Endothelial cell (in vitro differentiated cells): ENCODE measurements around the gene RAB3GAP1. TPM values are rescaled to one million over a fixed set of nuclear protein-coding genes. Genes with fewer than 3 reads are reported as not detected.
"Not testable (repeated sequence)": the region's sequence is repeated elsewhere in the genome, so short reads cannot be mapped to it uniquely, and the experiment has no call there.

ENCODE experiments used
- DNase-seq: peaks from one replicate; pipeline ENCODE4 v3.0.0; 2021; ENCODE audit warnings: low spot score
- H3K27ac Mint-ChIP-seq: one replicate; pipeline ENCODE4 v1.8.0; 2021; ENCODE audit warnings: mixed read lengths, inconsistent platforms; ENCODE audit not compliant: unreplicated experiment
- H3K27me3 Mint-ChIP-seq: one replicate; pipeline ENCODE4 v1.8.0; 2021; ENCODE audit warnings: mild to moderate bottlenecking, moderate library complexity, mixed read lengths, inconsistent platforms; ENCODE audit not compliant: unreplicated experiment
- H3K36me3 Mint-ChIP-seq: one replicate; pipeline ENCODE4 v1.8.0; 2021; ENCODE audit warnings: mild to moderate bottlenecking, low read depth, mixed read lengths, inconsistent platforms; ENCODE audit not compliant: unreplicated experiment
- H3K4me1 Mint-ChIP-seq: one replicate; pipeline ENCODE4 v1.8.0; 2021; ENCODE audit warnings: mild to moderate bottlenecking, mixed read lengths, inconsistent platforms; ENCODE audit not compliant: unreplicated experiment
- H3K4me3 Mint-ChIP-seq: one replicate; pipeline ENCODE4 v1.8.0; 2021; ENCODE audit warnings: mild to moderate bottlenecking, mixed read lengths, inconsistent platforms; ENCODE audit not compliant: unreplicated experiment
- H3K9me3 Mint-ChIP-seq: one replicate; pipeline ENCODE4 v1.8.0; 2021; ENCODE audit warnings: mixed read lengths, inconsistent platforms; ENCODE audit not compliant: unreplicated experiment
- CTCF ChIP-seq: fragments of 200-600 bp; sonication (generic); IDR thresholded peaks from one replicate; pipeline ENCODE4 v1.5.0; 2021; ENCODE audit warnings: antibody characterized with exemption; ENCODE audit not compliant: unreplicated experiment
- total RNA-seq: library from RNA; stranded (reverse); fragmentation: NEBNext Ultra II Directional; extraction: Animal tissue kit (Norgen Biotek cat#: 25700); gene quantifications from one replicate; pipeline ENCODE4 v1.2.1, GENCODE V29; 2021; ENCODE audit not compliant: unreplicated experiment

RAB3GAP1 gene
- total RNA-seq, 1 donor from 2014 or later: 28.0 TPM

- Mint-ChIP-seq H3K36me3 (peaks cover 10% of the 10 kb centered on the region), H3K27me3 (no peaks in the 10 kb centered on the region), H3K9me3 (no peaks in the 10 kb centered on the region), H3K4me1 (peaks cover 2% of the 10 kb centered on the region), H3K27ac (no peak overlapping the region), H3K4me3 (no peak overlapping the region)
- no peak for TF ChIP-seq CTCF
- DNase-seq: no peak
Observed at GRCh38 chr2:135097532-135098231, 45.6 kb downstream of the RAB3GAP1 start.

- no peak overlapping the region for H3K4me3 Mint-ChIP-seq
- DNase-seq: no peak
- no peaks in the 10 kb centered on the region for H3K27me3 Mint-ChIP-seq
- no peak overlapping the region for H3K27ac Mint-ChIP-seq
- no peak for TF ChIP-seq CTCF
- H3K36me3 Mint-ChIP-seq: peaks cover 27% of the 10 kb centered on the region
- no peaks in the 10 kb centered on the region for H3K4me1 Mint-ChIP-seq
- no peaks in the 10 kb centered on the region for H3K9me3 Mint-ChIP-seq
Observed at GRCh38 chr2:135099802-135100483, 47.9 kb downstream of the RAB3GAP1 start.

GRCh38 chr2:135103843-135104242 lies 51.8 kb downstream of the RAB3GAP1 start:
- Mint-ChIP-seq H3K27ac (no peak overlapping the region), H3K36me3 (peaks cover 31% of the 10 kb centered on the region), H3K4me3 (peak overlapping the region; percentile 18), H3K4me1 (no peaks in the 10 kb centered on the region), H3K9me3 (no peaks in the 10 kb centered on the region), H3K27me3 (no peaks in the 10 kb centered on the region)
- TF ChIP-seq CTCF: no peak
- DNase-seq: no peak

GRCh38 chr2:135105513-135106316 lies 53.6 kb downstream of the RAB3GAP1 start:
- H3K9me3 Mint-ChIP-seq, DNase-seq, H3K4me1 Mint-ChIP-seq, H3K27ac Mint-ChIP-seq, H3K27me3 Mint-ChIP-seq, H3K4me3 Mint-ChIP-seq: not testable (repeated sequence)
- H3K36me3 Mint-ChIP-seq: peaks cover 31% of the 10 kb centered on the region

GRCh38 chr2:135113322-135113721 lies 61.2 kb downstream of the RAB3GAP1 start:
- H3K36me3 Mint-ChIP-seq: peaks cover 14% of the 10 kb centered on the region
- no peak overlapping the region for H3K4me3 Mint-ChIP-seq
- H3K9me3 Mint-ChIP-seq: peaks cover 5% of the 10 kb centered on the region
- H3K4me1 Mint-ChIP-seq: no peaks in the 10 kb centered on the region
- TF ChIP-seq CTCF: no peak
- no peak overlapping the region for H3K27ac Mint-ChIP-seq
- DNase-seq: no peak
- H3K27me3 Mint-ChIP-seq: peaks cover 2% of the 10 kb centered on the region
